Activated CD4-positive, alpha-beta T cell treated with anti-CD3 and anti-CD28 coated beads, Interleukin-10, Interleukin-2, amounts not matched to agents 100 ng/mL and 50 ng/mL, durations not matched to agents 16 hours and 8 hours (primary cell): ENCODE measurements around the gene YWHAG.
A peak's percentile ranks its signal among the peaks of the same experiment; 100 is the strongest.
"Not testable (repeated sequence)": the region's sequence is repeated elsewhere in the genome, so short reads cannot be mapped to it uniquely, and the experiment has no call there.

Source experiments
- DNase-seq: peaks from one replicate; pipeline ENCODE4 v3.0.0-alpha.2; 2020

The YWHAG gene

GRCh38 chr7:76346097-76346496 lies 12.7 kb downstream of the YWHAG start:
- no peak for DNase-seq

- no peak for DNase-seq
Observed at GRCh38 chr7:76343931-76344321, 14.9 kb downstream of the YWHAG start.

GRCh38 chr7:76343294-76343930 lies 15.4 kb downstream of the YWHAG start:
- DNase-seq, result peak; percentile 60

DNA sequence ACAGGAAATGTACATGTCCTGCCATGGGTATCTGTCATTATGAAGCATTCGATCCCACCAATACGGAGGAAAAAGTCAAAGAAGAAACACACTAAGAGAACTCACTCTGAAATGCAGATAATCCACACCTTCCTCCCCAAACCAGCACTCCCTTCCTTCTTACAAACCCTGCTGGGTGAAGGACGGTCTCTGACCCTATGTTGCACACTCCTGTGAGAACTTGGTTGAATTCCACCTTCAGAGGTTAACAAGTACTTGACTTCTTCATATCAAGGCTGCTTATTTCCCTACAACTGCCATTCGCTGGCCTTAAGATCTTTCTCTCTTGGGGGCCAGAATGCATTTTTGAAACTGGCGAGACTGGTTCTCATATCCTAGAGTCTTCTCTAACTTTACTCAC lies 16.6 kb downstream of the YWHAG start:
- DNase-seq, result no peak

GRCh38 chr7:76340617-76341131 lies 18.1 kb downstream of the YWHAG start:
- no peak for DNase-seq

GRCh38 chr7:76338298-76339084 lies 20.3 kb downstream of the YWHAG start:
- no peak for DNase-seq

- DNase-seq, result no peak
Observed at GRCh38 chr7:76337147-76337546, 21.6 kb downstream of the YWHAG start.

DNA sequence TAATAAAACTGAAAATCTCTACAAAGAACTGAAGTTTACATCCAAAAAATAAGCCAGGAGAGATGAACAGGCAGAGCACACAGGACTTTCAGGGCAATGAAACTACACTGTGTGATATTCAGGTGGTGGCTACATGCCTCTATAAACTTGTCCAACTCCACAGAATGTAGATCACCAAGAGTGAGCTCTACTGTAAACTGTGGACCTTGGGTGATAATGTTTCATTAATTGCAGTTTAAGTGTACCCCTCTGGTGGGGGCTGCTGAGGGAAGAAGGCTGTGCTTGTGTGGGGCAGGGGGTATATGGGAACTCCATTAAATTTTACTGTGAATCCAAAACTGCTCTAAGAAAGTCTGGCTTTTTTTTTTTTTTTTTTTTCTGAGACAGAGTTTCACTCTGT lies 22.7 kb downstream of the YWHAG start:
- no peak for DNase-seq

DNA sequence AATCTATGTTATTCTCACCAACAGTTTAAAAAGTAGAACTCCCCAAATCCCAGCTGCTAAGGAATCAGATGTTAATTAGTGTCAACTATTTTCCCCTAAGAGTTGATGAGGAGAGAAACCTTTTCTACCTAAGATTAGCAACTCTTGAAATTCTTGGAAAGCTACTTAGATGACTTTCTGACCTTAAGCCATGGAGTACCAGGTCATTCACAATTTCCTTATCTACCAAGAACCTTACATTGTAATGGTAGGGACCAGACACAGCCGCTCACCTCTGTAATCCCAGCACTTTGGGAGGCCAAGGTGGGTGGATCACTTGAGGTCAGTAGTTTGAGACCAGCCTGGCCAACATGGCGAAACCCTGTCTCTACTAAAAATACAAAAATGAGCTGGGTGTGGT lies 23.4 kb downstream of the YWHAG start:
- not testable (repeated sequence) for DNase-seq

DNA sequence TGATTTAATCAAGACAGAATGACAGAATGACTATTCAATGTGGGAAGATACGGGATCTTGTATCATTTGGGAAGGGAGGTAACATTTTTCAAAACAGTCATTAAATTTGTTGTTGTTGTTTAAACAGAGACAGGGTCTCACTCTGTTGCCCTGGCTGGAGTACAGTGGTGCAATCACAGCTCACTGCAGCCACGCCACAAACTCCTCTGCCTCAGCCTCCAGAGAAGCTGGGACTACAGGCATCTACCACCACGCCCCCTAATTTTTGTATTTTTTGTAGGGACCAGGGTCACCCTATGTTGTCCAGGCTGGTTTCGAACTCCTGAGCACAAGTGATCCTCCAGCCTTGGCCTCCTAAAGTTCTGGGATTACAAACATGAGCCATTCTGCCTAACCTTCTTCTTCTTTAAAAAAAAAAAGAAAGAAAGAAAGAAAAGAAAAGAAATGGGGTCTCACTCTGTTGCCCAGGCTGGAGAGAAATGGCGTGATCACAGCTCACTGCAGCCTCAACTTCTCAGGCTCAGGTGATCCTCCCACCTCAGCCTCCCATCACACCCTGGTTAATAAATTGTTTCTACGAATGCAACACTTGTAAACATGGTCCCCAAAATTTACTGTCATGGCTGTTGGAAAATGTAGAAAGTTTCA lies 24.3 kb downstream of the YWHAG start:
- DNase-seq, result no peak

GRCh38 chr7:76333511-76334101 lies 25.2 kb downstream of the YWHAG start:
- no peak for DNase-seq

GRCh38 chr7:76332078-76332477 lies 26.7 kb downstream of the YWHAG start:
- no peak for DNase-seq

DNA sequence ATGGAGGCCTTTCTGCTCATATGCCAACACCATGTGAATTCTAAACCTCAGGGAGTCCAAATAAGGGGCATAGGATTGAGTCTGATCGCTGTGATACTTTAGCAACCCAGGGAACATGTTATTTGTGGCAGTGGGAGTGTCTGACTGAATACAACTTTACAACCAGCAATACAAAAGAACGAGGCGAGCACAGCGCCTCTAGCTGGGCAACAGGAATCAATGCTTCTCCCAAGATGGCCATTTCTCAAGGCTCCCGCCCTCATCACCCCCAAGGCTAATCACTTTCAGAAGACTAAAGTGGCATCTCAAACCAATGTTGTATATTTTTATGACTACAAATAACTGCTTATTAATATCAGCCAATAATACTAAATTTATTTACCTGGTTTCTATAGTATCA lies 28.1 kb downstream of the YWHAG start:
- DNase-seq, result no peak

DNA sequence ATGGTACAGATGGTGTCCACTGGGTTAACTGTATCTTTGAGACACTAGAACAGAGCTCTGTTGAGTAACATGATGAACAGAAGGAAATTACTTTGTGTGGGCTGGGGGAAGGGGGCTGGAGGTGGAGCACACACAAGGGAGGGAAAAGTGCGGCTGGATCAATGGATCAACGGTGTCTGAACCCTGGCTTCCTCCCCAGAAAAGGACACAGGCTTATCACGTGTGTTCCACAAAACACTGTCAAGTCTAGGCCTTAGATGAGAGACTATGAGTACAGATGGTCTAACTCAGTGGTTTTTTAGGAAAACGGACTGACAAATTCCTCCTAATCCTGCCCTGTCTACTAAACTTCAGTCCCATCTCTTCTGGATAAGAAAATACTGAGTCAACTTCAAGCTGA lies 28.5 kb downstream of the YWHAG start:
- DNase-seq, result no peak

DNA sequence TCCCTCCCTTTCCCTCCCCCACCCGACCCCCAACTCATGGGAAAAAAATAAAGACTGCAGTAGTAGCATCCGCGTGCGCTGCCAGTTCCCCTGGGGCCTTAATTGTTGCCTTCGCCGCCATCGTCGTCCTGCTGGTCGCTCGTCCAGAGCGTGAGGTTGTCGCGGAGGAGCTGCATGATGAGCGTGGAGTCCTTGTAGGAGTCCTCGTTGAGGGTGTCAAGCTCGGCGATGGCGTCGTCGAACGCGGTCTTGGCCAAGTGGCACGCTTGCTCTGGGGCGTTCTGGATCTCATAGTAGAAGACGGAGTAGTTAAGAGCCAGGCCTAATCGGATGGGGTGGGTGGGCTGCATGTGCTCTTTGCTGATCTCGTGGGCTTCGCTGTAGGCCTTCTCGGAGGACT lies 29.3 kb downstream of the YWHAG start:
- no peak for DNase-seq

DNA sequence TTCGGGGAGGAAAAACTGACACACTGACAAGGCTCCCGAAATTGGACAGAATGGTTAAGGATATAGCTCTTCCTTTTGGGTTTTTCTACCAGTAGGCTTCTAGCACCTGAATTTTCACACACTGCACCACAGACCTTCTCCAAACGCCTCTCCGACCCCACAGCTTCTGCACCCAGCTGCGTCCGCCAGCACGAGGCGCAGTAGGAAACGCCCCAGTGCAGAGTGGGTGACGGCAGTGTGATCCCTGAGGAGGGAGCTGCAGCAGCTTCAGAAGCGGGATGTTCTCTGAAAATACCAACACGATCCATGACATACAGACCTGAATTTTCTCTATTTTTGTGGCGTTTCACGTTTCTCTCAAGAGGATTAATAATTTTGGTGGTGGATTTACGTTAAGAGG lies 30.4 kb downstream of the YWHAG start:
- no peak for DNase-seq

- no peak for DNase-seq
Observed at GRCh38 chr7:76327610-76328009, 31.2 kb downstream of the YWHAG start.

DNA sequence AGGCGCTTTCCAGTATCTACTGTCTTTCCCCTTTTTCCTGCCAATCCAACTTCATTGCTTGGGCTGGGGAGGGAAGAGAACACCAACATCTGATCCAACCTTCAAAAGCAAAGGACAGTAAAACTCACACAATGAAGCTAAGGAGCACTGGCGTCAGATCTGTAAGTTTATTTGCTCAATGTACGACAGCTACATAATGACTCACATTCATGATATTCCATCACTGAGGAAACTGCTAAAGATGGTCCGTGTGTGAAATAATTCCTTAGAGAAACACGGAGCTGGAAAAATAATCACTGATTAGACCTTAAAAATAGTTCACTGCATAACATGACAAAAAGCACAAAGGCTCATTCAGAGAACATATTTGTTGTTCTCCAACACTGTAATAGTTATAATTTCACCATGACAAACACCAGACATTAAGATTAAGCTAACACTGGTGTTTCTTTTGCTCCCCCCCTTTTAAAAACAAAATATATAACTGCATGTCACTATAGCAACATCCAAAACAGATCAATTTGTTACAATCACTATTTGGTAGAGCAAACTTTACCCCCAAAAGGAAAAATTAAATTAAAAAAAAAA lies 32.1 kb downstream of the YWHAG start:
- DNase-seq, result no peak

GRCh38 chr7:76325811-76326210 lies 33.0 kb downstream of the YWHAG start:
- no peak for DNase-seq

DNA sequence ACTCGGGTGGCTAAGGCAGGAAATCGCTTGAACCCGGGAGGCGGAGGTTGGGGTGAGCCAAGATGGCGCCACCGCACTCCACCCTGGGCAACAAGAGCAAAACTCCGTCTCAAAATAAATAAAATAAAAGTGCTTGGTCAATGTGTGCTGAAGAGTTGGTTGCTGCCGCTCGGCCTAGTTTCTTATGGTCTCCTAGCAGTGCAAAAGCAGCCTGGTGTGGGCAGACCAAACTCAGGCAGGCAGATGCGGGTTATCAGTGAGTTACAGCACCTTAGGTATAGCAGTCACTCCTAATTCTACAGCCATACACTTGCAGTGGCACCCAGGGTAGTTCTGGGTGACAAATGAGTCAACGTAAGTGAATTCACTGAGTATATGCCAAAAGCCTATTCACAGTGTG lies 33.7 kb downstream of the YWHAG start:
- no peak for DNase-seq

GRCh38 chr7:76318488-76319353 lies 40.1 kb downstream of the YWHAG start:
- peak; percentile 91 for DNase-seq
